ENCODE measurements around the gene WASF2.

- TF ChIP-seq POLR2A (IDR thresholded peaks at IDR 0.05; ENCODE audit: low read depth, low read length) (no peak), RAD21 (IDR thresholded peaks at IDR 0.05; ENCODE audit: low read length) (no peak), RFX5 (IDR thresholded peaks at IDR 0.05; ENCODE audit: low read depth, low read length) (no peak)
- TF ChIP-seq, protein P1, sequence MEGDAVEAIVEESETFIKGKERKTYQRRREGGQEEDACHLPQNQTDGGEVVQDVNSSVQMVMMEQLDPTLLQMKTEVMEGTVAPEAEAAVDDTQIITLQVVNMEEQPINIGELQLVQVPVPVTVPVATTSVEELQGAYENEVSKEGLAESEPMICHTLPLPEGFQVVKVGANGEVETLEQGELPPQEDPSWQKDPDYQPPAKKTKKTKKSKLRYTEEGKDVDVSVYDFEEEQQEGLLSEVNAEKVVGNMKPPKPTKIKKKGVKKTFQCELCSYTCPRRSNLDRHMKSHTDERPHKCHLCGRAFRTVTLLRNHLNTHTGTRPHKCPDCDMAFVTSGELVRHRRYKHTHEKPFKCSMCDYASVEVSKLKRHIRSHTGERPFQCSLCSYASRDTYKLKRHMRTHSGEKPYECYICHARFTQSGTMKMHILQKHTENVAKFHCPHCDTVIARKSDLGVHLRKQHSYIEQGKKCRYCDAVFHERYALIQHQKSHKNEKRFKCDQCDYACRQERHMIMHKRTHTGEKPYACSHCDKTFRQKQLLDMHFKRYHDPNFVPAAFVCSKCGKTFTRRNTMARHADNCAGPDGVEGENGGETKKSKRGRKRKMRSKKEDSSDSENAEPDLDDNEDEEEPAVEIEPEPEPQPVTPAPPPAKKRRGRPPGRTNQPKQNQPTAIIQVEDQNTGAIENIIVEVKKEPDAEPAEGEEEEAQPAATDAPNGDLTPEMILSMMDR (conservative IDR thresholded peaks at IDR 0.05; ENCODE audit: low read depth, low read length): no peak
These were observed 30.7 kb upstream of the WASF2 start for GRCh38 chr1:27520651-27521050.
